Smooth muscle cell (in vitro differentiated cells): ENCODE data around the gene TRIM14. TPM values are rescaled to one million over a fixed set of nuclear protein-coding genes. Genes with fewer than 3 reads are reported as not detected.

ENCODE experiments used
- DNase-seq: peaks from one replicate; lab custom pipeline; 2025; ENCODE audit not compliant: unreplicated experiment; lab: John Stamatoyannopoulos, UW
- H2AFZ ChIP-seq: fragments of 200-600 bp; sonication (generic); 2 replicates; pipeline ENCODE4 v1.6.0; 2016; ENCODE audit warnings: antibody characterized with exemption, low read depth, mild to moderate bottlenecking
- H3F3A ChIP-seq: fragments of 200-600 bp; sonication (generic); 2 replicates; pipeline ENCODE4 v1.6.0; 2017; ENCODE audit warnings: antibody characterized with exemption, low read depth
- H3K27ac ChIP-seq: fragments of 200-600 bp; sonication (generic); 2 replicates; pipeline ENCODE4 v1.5.1; 2016; ENCODE audit warnings: low read depth, mild to moderate bottlenecking
- H3K27me3 ChIP-seq: fragments of 200-600 bp; sonication (generic); 2 replicates; pipeline ENCODE4 v1.6.1; 2016; ENCODE audit warnings: low read depth, mild to moderate bottlenecking
- H3K36me3 ChIP-seq: fragments of 200-600 bp; sonication (generic); 2 replicates; pipeline ENCODE4 v1.5.1; 2016; ENCODE audit warnings: low read depth
- H3K4me1 ChIP-seq: fragments of 200-600 bp; sonication (generic); 2 replicates; pipeline ENCODE4 v1.5.1; 2016; ENCODE audit warnings: low read depth
- H3K4me2 ChIP-seq: fragments of 200-600 bp; sonication (generic); 2 replicates; pipeline ENCODE4 v1.6.0; 2016; ENCODE audit warnings: mild to moderate bottlenecking
- H3K4me3 ChIP-seq: fragments of 200-600 bp; sonication (generic); 2 replicates; pipeline ENCODE4 v1.5.1; 2016; ENCODE audit warnings: mild to moderate bottlenecking
- H3K79me2 ChIP-seq: fragments of 200-600 bp; sonication (generic); 2 replicates; pipeline ENCODE4 v1.6.0; 2016; ENCODE audit warnings: low read depth, mild to moderate bottlenecking
- H3K9ac ChIP-seq: fragments of 200-600 bp; sonication (generic); 2 replicates; pipeline ENCODE4 v1.6.0; 2016; ENCODE audit warnings: low read depth
- H3K9me3 ChIP-seq: fragments of 200-600 bp; sonication (generic); replicated peaks from 2 replicates; pipeline ENCODE4 v1.5.1; 2016; ENCODE audit warnings: low read depth
- H4K20me1 ChIP-seq: fragments of 200-600 bp; sonication (generic); 2 replicates; pipeline ENCODE4 v1.6.0; 2016; ENCODE audit warnings: low read depth
- CTCF ChIP-seq: fragments of 200-600 bp; sonication (generic); IDR thresholded peaks from 2 replicates; pipeline ENCODE4 v1.5.1; 2017; ENCODE audit warnings: borderline replicate concordance, mild to moderate bottlenecking, antibody characterized with exemption; ENCODE audit not compliant: insufficient read depth, poor library complexity, severe bottlenecking
- WGBS: methylation state at CpG from one replicate; pipeline ENCODE4 v1.1.7; 2016; ENCODE audit warnings: low lambda C conversion rate; 5-methylcytosine and 5-hydroxymethylcytosine counted together
- polyA plus RNA-seq: library from polyadenylated mRNA; unstranded; fragments of >200 nt; fragmentation: Nextera tagmentation; extraction: Ambion mirVana; gene quantifications from 2 replicates; pipeline ENCODE4 v1.2.1, GENCODE V29; 2016
- total RNA-seq: library from RNA; depleted of rRNA; stranded (reverse); fragments of >200 nt; gene quantifications from 2 replicates; pipeline ENCODE4 v1.2.3, GENCODE V29; 2014

TRIM14 gene
- total and polyA plus RNA-seq, 2 experiments from 2014 or later: 1.2 to 2.5 TPM

- H3K27ac ChIP-seq: no peak overlapping the region
- H3K9ac ChIP-seq: no peak overlapping the region
- 87% methylated on average over 3 of the region's 3 CpGs for WGBS
- no peaks in the 10 kb centered on the region for H3K4me1 ChIP-seq
- DNase-seq: no peak
- H3F3A ChIP-seq: no peaks in the 10 kb centered on the region
- H3K9me3 ChIP-seq: no peaks in the 10 kb centered on the region
- H3K27me3 ChIP-seq: no peaks in the 10 kb centered on the region
- H3K4me2 ChIP-seq: no peak overlapping the region
- H3K79me2 ChIP-seq: no peaks in the 10 kb centered on the region
- H3K4me3 ChIP-seq: no peak overlapping the region
- TF ChIP-seq CTCF: no peak
- H3K36me3 ChIP-seq: no peaks in the 10 kb centered on the region
- H2AFZ ChIP-seq: no peak overlapping the region
- H4K20me1 ChIP-seq: no peaks in the 10 kb centered on the region
These were observed 31.7 kb upstream of the TRIM14 start for GRCh38 chr9:98150721-98151120.

GRCh38 chr9:98150164-98150563 is 31.1 kb upstream of the TRIM14 start:
- Histone ChIP-seq H3K36me3 (no peaks in the 10 kb centered on the region), H4K20me1 (no peaks in the 10 kb centered on the region), H3K4me3 (no peak overlapping the region), H3K9me3 (no peaks in the 10 kb centered on the region), H3K79me2 (no peaks in the 10 kb centered on the region), H3K27ac (no peak overlapping the region), H2AFZ (no peak overlapping the region), H3K9ac (no peak overlapping the region), H3K4me1 (no peaks in the 10 kb centered on the region), H3K4me2 (no peak overlapping the region), H3F3A (no peaks in the 10 kb centered on the region), H3K27me3 (no peaks in the 10 kb centered on the region)
- no peak for TF ChIP-seq CTCF
- no peak for DNase-seq
- WGBS: 67% methylated on average over 7 of the region's 7 CpGs

GRCh38 chr9:98149422-98149821 is 30.4 kb upstream of the TRIM14 start:
- H3K4me2 ChIP-seq: no peak overlapping the region
- H3K9me3 ChIP-seq: no peaks in the 10 kb centered on the region
- H2AFZ ChIP-seq: no peak overlapping the region
- H3K27ac ChIP-seq: no peak overlapping the region
- no peaks in the 10 kb centered on the region for H3K4me1 ChIP-seq
- H3K4me3 ChIP-seq: no peak overlapping the region
- DNase-seq: no peak
- no peaks in the 10 kb centered on the region for H3F3A ChIP-seq
- WGBS: 84% methylated on average over 3 of the region's 3 CpGs
- H3K27me3 ChIP-seq: no peaks in the 10 kb centered on the region
- H4K20me1 ChIP-seq: no peaks in the 10 kb centered on the region
- no peak overlapping the region for H3K9ac ChIP-seq
- no peaks in the 10 kb centered on the region for H3K79me2 ChIP-seq
- no peak for TF ChIP-seq CTCF
- H3K36me3 ChIP-seq: no peaks in the 10 kb centered on the region

- no peaks in the 10 kb centered on the region for H3K79me2 ChIP-seq
- no peak for DNase-seq
- H3K9me3 ChIP-seq: no peaks in the 10 kb centered on the region
- H3K4me1 ChIP-seq: no peaks in the 10 kb centered on the region
- no peak overlapping the region for H3K4me3 ChIP-seq
- no peaks in the 10 kb centered on the region for H4K20me1 ChIP-seq
- no peak overlapping the region for H3K9ac ChIP-seq
- H2AFZ ChIP-seq: no peak overlapping the region
- H3K27me3 ChIP-seq: no peaks in the 10 kb centered on the region
- no peaks in the 10 kb centered on the region for H3K36me3 ChIP-seq
- no peak for TF ChIP-seq CTCF
- no peak overlapping the region for H3K27ac ChIP-seq
- H3K4me2 ChIP-seq: no peak overlapping the region
- no peaks in the 10 kb centered on the region for H3F3A ChIP-seq
- WGBS: 90% methylated on average over 2 of the region's 2 CpGs
These were observed 29.5 kb upstream of the TRIM14 start for GRCh38 chr9:98148486-98148885.
